KOPT-K1 (cell line): ENCODE results near the gene EPAS1.

Source experiments
- H3K27ac ChIP-seq: fragments of 200-600 bp; sonication (generic); 2 replicates; pipeline ENCODE4 v1.5.1; 2016; ENCODE audit warnings: antibody characterized with exemption, mild to moderate bottlenecking, low read depth, low read length; ENCODE audit not compliant: poor library complexity, severe bottlenecking
- H3K36me3 ChIP-seq: fragments of 200-600 bp; sonication (generic); 2 replicates; pipeline ENCODE4 v1.5.1; 2017; ENCODE audit warnings: antibody characterized with exemption, mild to moderate bottlenecking, low read length, moderate library complexity; ENCODE audit not compliant: insufficient read depth
- H3K9me3 ChIP-seq: fragments of 200-600 bp; sonication (generic); 2 replicates; pipeline ENCODE4 v1.5.1; 2017; ENCODE audit warnings: antibody characterized with exemption, low read length, mild to moderate bottlenecking; ENCODE audit not compliant: insufficient read depth, poor library complexity, severe bottlenecking

The EPAS1 gene

GRCh38 chr2:46410273-46411244 lies 113.4 kb downstream of the EPAS1 start:
- H3K9me3 ChIP-seq, result no peaks in the 10 kb centered on the region
- H3K36me3 ChIP-seq, result no peaks in the 10 kb centered on the region
- no peak overlapping the region for H3K27ac ChIP-seq

GRCh38 chr2:46411245-46411641 lies 114.0 kb downstream of the EPAS1 start:
- H3K9me3 ChIP-seq, result peaks cover 2% of the 10 kb centered on the region
- H3K27ac ChIP-seq, result no peak overlapping the region
- no peaks in the 10 kb centered on the region for H3K36me3 ChIP-seq

- peaks cover 9% of the 10 kb centered on the region for H3K9me3 ChIP-seq
- no peak overlapping the region for H3K27ac ChIP-seq
- no peaks in the 10 kb centered on the region for H3K36me3 ChIP-seq
Observed at GRCh38 chr2:46411985-46412384, 114.8 kb downstream of the EPAS1 start.

GRCh38 chr2:46413111-46413510 lies 115.9 kb downstream of the EPAS1 start:
- H3K9me3 ChIP-seq, result peaks cover 21% of the 10 kb centered on the region
- H3K36me3 ChIP-seq, result no peaks in the 10 kb centered on the region
- no peak overlapping the region for H3K27ac ChIP-seq

GRCh38 chr2:46413631-46414030 lies 116.4 kb downstream of the EPAS1 start:
- Histone ChIP-seq H3K27ac (no peak overlapping the region), H3K9me3 (peaks cover 26% of the 10 kb centered on the region), H3K36me3 (no peaks in the 10 kb centered on the region)

GRCh38 chr2:46414701-46415100 lies 117.5 kb downstream of the EPAS1 start:
- H3K27ac ChIP-seq, result no peak overlapping the region
- H3K9me3 ChIP-seq, result peaks cover 31% of the 10 kb centered on the region
- H3K36me3 ChIP-seq, result no peaks in the 10 kb centered on the region

- H3K27ac ChIP-seq, result no peak overlapping the region
- peaks cover 36% of the 10 kb centered on the region for H3K9me3 ChIP-seq
- no peaks in the 10 kb centered on the region for H3K36me3 ChIP-seq
Observed at GRCh38 chr2:46416280-46416679, 119.1 kb downstream of the EPAS1 start.

GRCh38 chr2:46416739-46417403 lies 119.7 kb downstream of the EPAS1 start:
- Histone ChIP-seq H3K9me3 (peaks cover 39% of the 10 kb centered on the region), H3K36me3 (no peaks in the 10 kb centered on the region), H3K27ac (no peak overlapping the region)

GRCh38 chr2:46420945-46421344 lies 123.7 kb downstream of the EPAS1 start:
- Histone ChIP-seq H3K27ac (no peak overlapping the region), H3K36me3 (no peaks in the 10 kb centered on the region), H3K9me3 (peaks cover 39% of the 10 kb centered on the region)

GRCh38 chr2:46421361-46421760 lies 124.2 kb downstream of the EPAS1 start:
- H3K36me3 ChIP-seq, result no peaks in the 10 kb centered on the region
- no peak overlapping the region for H3K27ac ChIP-seq
- H3K9me3 ChIP-seq, result peaks cover 36% of the 10 kb centered on the region

- Histone ChIP-seq H3K27ac (no peak overlapping the region), H3K9me3 (peaks cover 23% of the 10 kb centered on the region), H3K36me3 (no peaks in the 10 kb centered on the region)
Observed at GRCh38 chr2:46422717-46423394, 125.6 kb downstream of the EPAS1 start.

- Histone ChIP-seq H3K36me3 (no peaks in the 10 kb centered on the region), H3K27ac (no peak overlapping the region), H3K9me3 (peaks cover 24% of the 10 kb centered on the region)
Observed at GRCh38 chr2:46424937-46425336, 127.7 kb downstream of the EPAS1 start.

- no peak overlapping the region for H3K27ac ChIP-seq
- peaks cover 17% of the 10 kb centered on the region for H3K9me3 ChIP-seq
Observed at GRCh38 chr2:46428911-46429436, 131.8 kb downstream of the EPAS1 start.

GRCh38 chr2:46430413-46430812 lies 133.2 kb downstream of the EPAS1 start:
- peak overlapping the region; percentile 72 for H3K27ac ChIP-seq
- no peaks in the 10 kb centered on the region for H3K36me3 ChIP-seq

More at GRCh38 chr2:46428911-46429436, 131.8 kb downstream of the EPAS1 start:
- H3K36me3 ChIP-seq, result no peaks in the 10 kb centered on the region

GRCh38 chr2:46430992-46431391 lies 133.8 kb downstream of the EPAS1 start:
- Histone ChIP-seq H3K27ac (peak overlapping the region; percentile 72), H3K36me3 (no peaks in the 10 kb centered on the region), H3K9me3 (peaks cover 17% of the 10 kb centered on the region)

More at GRCh38 chr2:46430413-46430812, 133.2 kb downstream of the EPAS1 start:
- peaks cover 17% of the 10 kb centered on the region for H3K9me3 ChIP-seq
